ENCODE data around the gene BAIAP2. TPM values are rescaled to one million over a fixed set of nuclear protein-coding genes. Genes with fewer than 3 reads are reported as not detected.
A peak's percentile ranks its signal among the peaks of the same experiment; 100 is the strongest.

Gene BAIAP2
- total and polyA plus RNA-seq, 2 of the 13 experiments (the other 11 are each of a cell fraction or from before 2014, with no cell fraction given) = 22.5 to 24.0 TPM

- TF ChIP-seq SOX5 (CRISPR knock-in tag; IDR thresholded peaks at IDR 0.05; ENCODE audit: borderline replicate concordance) (no peak), CHD2 (IDR thresholded peaks at IDR 0.05; ENCODE audit: low read depth, low read length) (no peak), KLF11 (CRISPR knock-in tag; IDR thresholded peaks at IDR 0.05) (no peak), ZNF263 (CRISPR knock-in tag; IDR thresholded peaks at IDR 0.05) (0 out of 2 replicates have a peak, but pooled peaks have one; percentile 17), ZNF589 (CRISPR knock-in tag; conservative IDR thresholded peaks at IDR 0.05) (no peak), FOXM1 (CRISPR knock-in tag; IDR thresholded peaks at IDR 0.05) (no peak), ZNF775 (CRISPR knock-in tag; IDR thresholded peaks at IDR 0.05; ENCODE audit: borderline replicate concordance) (no peak), SMAD3 (CRISPR knock-in tag; IDR thresholded peaks at IDR 0.05) (peak; percentile 51; the same call in 1 of the 2 replicates), HOXA7 (CRISPR knock-in tag; IDR thresholded peaks at IDR 0.05) (no peak), ZNF570 (CRISPR knock-in tag; IDR thresholded peaks at IDR 0.05; ENCODE audit: borderline replicate concordance) (no peak), ATF7-NPFF (CRISPR knock-in tag; IDR thresholded peaks at IDR 0.05; ENCODE audit: low read depth) (no peak), SP140L (CRISPR knock-in tag; IDR thresholded peaks at IDR 0.05; ENCODE audit: borderline replicate concordance) (no peak), CC2D1A (CRISPR knock-in tag; IDR thresholded peaks at IDR 0.05) (no peak), ZNF335 (CRISPR knock-in tag; IDR thresholded peaks at IDR 0.05) (no peak), HOXA5 (CRISPR knock-in tag; IDR thresholded peaks at IDR 0.05) (peak; percentile 54; the same call in 1 of the 2 replicates), THAP11 (CRISPR knock-in tag; IDR thresholded peaks at IDR 0.05) (no peak; the same call in 1 of the 2 replicates), HDAC6 (IDR thresholded peaks at IDR 0.05; ENCODE audit: low read depth, low read length) (no peak), JUN (CRISPR knock-in tag; IDR thresholded peaks at IDR 0.05) (0 out of 2 replicates have a peak, but pooled peaks have one; percentile 22), ZMYM4 (CRISPR knock-in tag; IDR thresholded peaks at IDR 0.05) (no peak; the same call in 1 of the 2 replicates), TCF7L2 (IDR thresholded peaks at IDR 0.05; ENCODE audit: low read depth, low read length) (no peak), ZNF143 (CRISPR knock-in tag; IDR thresholded peaks at IDR 0.05) (no peak)
- TF ChIP-seq, protein P1, sequence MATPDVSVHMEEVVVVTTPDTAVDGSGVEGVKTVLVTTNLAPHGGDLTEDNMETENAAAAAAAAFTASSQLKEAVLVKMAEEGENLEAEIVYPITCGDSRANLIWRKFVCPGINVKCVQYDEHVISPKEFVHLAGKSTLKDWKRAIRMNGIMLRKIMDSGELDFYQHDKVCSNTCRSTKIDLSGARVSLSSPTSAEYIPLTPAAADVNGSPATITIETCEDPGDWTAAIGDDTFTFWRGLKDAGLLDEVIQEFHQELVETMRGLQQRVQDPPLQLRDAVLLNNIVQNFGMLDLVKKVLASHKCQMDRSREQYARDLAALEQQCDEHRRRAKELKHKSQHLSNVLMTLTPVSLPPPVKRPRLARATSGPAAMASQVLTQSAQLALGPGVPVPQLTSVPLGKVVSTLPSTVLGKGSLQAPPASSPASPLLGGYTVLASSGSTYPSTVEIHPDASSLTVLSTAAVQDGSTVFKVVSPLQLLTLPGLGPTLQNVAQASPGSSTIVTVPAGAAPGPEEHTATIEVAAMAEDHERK (CRISPR knock-in tag; IDR thresholded peaks at IDR 0.05; ENCODE audit: low read depth) = no peak
- TF ChIP-seq, protein P2, sequence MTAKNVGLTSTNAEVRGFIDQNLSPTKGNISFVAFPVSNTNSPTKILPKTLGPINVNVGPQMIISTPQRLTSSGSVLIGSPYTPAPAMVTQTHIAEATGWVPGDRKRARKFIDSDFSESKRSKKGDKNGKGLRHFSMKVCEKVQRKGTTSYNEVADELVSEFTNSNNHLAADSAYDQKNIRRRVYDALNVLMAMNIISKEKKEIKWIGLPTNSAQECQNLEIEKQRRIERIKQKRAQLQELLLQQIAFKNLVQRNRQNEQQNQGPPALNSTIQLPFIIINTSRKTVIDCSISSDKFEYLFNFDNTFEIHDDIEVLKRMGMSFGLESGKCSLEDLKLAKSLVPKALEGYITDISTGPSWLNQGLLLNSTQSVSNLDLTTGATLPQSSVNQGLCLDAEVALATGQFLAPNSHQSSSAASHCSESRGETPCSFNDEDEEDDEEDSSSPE (CRISPR knock-in tag; IDR thresholded peaks at IDR 0.05) = no peak
- TF ChIP-seq, protein P3, sequence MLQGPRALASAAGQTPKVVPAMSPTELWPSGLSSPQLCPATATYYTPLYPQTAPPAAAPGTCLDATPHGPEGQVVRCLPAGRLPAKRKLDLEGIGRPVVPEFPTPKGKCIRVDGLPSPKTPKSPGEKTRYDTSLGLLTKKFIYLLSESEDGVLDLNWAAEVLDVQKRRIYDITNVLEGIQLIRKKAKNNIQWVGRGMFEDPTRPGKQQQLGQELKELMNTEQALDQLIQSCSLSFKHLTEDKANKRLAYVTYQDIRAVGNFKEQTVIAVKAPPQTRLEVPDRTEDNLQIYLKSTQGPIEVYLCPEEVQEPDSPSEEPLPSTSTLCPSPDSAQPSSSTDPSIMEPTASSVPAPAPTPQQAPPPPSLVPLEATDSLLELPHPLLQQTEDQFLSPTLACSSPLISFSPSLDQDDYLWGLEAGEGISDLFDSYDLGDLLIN (CRISPR knock-in tag; IDR thresholded peaks at IDR 0.05; ENCODE audit: borderline replicate concordance) = no peak
- TF ChIP-seq, protein P4, sequence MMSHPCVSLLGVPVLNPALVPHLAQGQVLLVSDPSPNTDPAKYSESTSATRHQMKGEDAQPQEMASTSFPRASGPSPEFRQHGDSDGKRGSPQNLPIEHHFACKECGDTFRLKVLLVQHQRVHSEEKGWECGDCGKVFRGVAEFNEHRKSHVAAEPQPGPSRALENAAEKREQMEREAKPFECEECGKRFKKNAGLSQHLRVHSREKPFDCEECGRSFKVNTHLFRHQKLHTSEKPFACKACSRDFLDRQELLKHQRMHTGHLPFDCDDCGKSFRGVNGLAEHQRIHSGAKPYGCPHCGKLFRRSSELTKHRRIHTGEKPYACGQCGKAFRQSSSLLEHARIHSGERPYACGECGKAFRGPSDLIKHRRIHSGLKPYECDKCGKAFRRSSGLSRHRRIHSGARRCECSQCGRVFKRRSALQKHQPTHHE (CRISPR knock-in tag; IDR thresholded peaks at IDR 0.05; ENCODE audit: borderline replicate concordance) = no peak
Measured at GRCh38 chr17:81097134-81097942, 62.4 kb downstream of the BAIAP2 start (continued).
